B cell (primary cell): ENCODE data around the gene CALHM5.

Source experiments
- EZH2 ChIP-seq: IDR thresholded peaks from 2 replicates; pipeline ENCODE4 v1.6.1; 2012; ENCODE audit warnings: borderline replicate concordance, low read depth, mild to moderate bottlenecking, moderate library complexity, low read length; ENCODE audit not compliant: insufficient read depth, poor library complexity, severe bottlenecking
- TF ChIP-seq, protein P1 (sequence below): fragments of 200-600 bp; IDR thresholded peaks from one replicate; pipeline ENCODE4 v1.8.0; 2022; ENCODE audit warnings: antibody characterized with exemption, mild to moderate bottlenecking

DNA sequence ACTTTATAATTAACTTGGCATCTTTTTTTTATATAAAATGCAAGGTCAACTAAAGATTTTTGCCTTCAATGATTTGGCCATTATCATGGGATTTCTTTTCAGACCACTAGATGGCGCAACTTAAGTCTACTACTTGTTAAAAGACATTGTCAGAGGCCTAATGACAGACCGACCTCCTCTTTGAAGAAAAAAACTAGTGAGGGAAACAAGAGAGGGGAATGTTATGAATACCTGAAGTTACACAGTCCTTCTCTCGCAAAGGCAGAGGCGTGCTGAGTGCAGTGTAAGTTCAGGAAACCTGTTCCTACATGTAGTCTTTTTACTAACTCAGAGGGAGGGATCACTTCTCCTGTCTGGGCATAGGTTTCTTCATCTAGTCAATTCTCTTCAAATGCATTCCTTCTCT lies 24.8 kb downstream of the CALHM5 start:
- TF ChIP-seq, protein P1, sequence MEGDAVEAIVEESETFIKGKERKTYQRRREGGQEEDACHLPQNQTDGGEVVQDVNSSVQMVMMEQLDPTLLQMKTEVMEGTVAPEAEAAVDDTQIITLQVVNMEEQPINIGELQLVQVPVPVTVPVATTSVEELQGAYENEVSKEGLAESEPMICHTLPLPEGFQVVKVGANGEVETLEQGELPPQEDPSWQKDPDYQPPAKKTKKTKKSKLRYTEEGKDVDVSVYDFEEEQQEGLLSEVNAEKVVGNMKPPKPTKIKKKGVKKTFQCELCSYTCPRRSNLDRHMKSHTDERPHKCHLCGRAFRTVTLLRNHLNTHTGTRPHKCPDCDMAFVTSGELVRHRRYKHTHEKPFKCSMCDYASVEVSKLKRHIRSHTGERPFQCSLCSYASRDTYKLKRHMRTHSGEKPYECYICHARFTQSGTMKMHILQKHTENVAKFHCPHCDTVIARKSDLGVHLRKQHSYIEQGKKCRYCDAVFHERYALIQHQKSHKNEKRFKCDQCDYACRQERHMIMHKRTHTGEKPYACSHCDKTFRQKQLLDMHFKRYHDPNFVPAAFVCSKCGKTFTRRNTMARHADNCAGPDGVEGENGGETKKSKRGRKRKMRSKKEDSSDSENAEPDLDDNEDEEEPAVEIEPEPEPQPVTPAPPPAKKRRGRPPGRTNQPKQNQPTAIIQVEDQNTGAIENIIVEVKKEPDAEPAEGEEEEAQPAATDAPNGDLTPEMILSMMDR, result peak; percentile 92
- TF ChIP-seq EZH2, result no peak
